ENCODE measurements around the gene PARP8. TPM values are rescaled to one million over a fixed set of nuclear protein-coding genes. Genes with fewer than 3 reads are reported as not detected.

The PARP8 gene
- total RNA-seq, 3 donors from 2014 or later: 24.3 to 41.7 (median 26.2) TPM

- intact Hi-C loops (cut with DNase I; ENCODE audit: low total_unique reads): no loop called here
- H3K4me1 ChIP-seq: no peaks in the 10 kb centered on the region
- H3K36me3 ChIP-seq: no peaks in the 10 kb centered on the region
- TF ChIP-seq POLR2AphosphoS5 (IDR thresholded peaks at IDR 0.05) (no peak), CTCF (IDR thresholded peaks at IDR 0.05) (no peak), POLR2A (IDR thresholded peaks at IDR 0.05) (no peak)
- no peak overlapping the region for H3K4me3 ChIP-seq
- no peaks in the 10 kb centered on the region for H3K27me3 ChIP-seq
- DNase-seq (ENCODE audit: low spot score in 2 of 2): no peak
- H3K9me3 ChIP-seq: no peaks in the 10 kb centered on the region
- H3K27ac ChIP-seq: no peak overlapping the region
Measured at GRCh38 chr5:50832657-50833284, 166.3 kb downstream of the PARP8 start.

- DNase-seq (ENCODE audit: low spot score in 2 of 2): no peak
- Histone ChIP-seq H3K4me3 (no peak overlapping the region), H3K27me3 (no peaks in the 10 kb centered on the region), H3K27ac (no peak overlapping the region), H3K36me3 (no peaks in the 10 kb centered on the region), H3K4me1 (no peaks in the 10 kb centered on the region), H3K9me3 (no peaks in the 10 kb centered on the region)
- intact Hi-C loops (cut with DNase I; ENCODE audit: low total_unique reads): no loop called here
- TF ChIP-seq POLR2AphosphoS5 (IDR thresholded peaks at IDR 0.05): no peak
- no peak for TF ChIP-seq POLR2A (IDR thresholded peaks at IDR 0.05)
- no peak for TF ChIP-seq CTCF (IDR thresholded peaks at IDR 0.05)
Measured at GRCh38 chr5:50836356-50836755, 169.9 kb downstream of the PARP8 start.

GRCh38 chr5:50839472-50839871 lies 173.0 kb downstream of the PARP8 start:
- intact Hi-C loops (cut with DNase I; ENCODE audit: low total_unique reads): no loop called here
- no peak for DNase-seq (ENCODE audit: low spot score in 2 of 2)
- Histone ChIP-seq H3K27me3 (no peaks in the 10 kb centered on the region), H3K27ac (no peak overlapping the region), H3K4me1 (no peaks in the 10 kb centered on the region), H3K4me3 (no peak overlapping the region), H3K9me3 (no peaks in the 10 kb centered on the region), H3K36me3 (no peaks in the 10 kb centered on the region)
- TF ChIP-seq POLR2A (IDR thresholded peaks at IDR 0.05) (no peak), POLR2AphosphoS5 (IDR thresholded peaks at IDR 0.05) (no peak), CTCF (IDR thresholded peaks at IDR 0.05) (no peak)

- no peaks in the 10 kb centered on the region for H3K36me3 ChIP-seq
- no peaks in the 10 kb centered on the region for H3K27me3 ChIP-seq
- H3K4me1 ChIP-seq: no peaks in the 10 kb centered on the region
- DNase-seq (ENCODE audit: low spot score in 2 of 2): no peak
- H3K9me3 ChIP-seq: no peaks in the 10 kb centered on the region
- H3K27ac ChIP-seq: no peak overlapping the region
- TF ChIP-seq POLR2A (IDR thresholded peaks at IDR 0.05): no peak
- intact Hi-C loops (cut with DNase I; ENCODE audit: low total_unique reads): no loop called here
- H3K4me3 ChIP-seq: no peak overlapping the region
Measured at GRCh38 chr5:50843091-50843490, 176.7 kb downstream of the PARP8 start.

GRCh38 chr5:50846261-50846660 lies 179.8 kb downstream of the PARP8 start:
- intact Hi-C loops (cut with DNase I; ENCODE audit: low total_unique reads): no loop called here
- no peak for TF ChIP-seq POLR2AphosphoS5 (IDR thresholded peaks at IDR 0.05)
- no peak for TF ChIP-seq CTCF (IDR thresholded peaks at IDR 0.05)
- no peak for TF ChIP-seq POLR2A (IDR thresholded peaks at IDR 0.05)
- H3K9me3 ChIP-seq: no peaks in the 10 kb centered on the region

GRCh38 chr5:50849554-50849953 lies 183.1 kb downstream of the PARP8 start:
- no peaks in the 10 kb centered on the region for H3K27me3 ChIP-seq
- no peak overlapping the region for H3K4me3 ChIP-seq
- no peak for TF ChIP-seq POLR2A (IDR thresholded peaks at IDR 0.05)
- TF ChIP-seq CTCF (IDR thresholded peaks at IDR 0.05): no peak
- TF ChIP-seq POLR2AphosphoS5 (IDR thresholded peaks at IDR 0.05): no peak
- no peaks in the 10 kb centered on the region for H3K9me3 ChIP-seq
- no peak for DNase-seq (ENCODE audit: low spot score in 2 of 2)
- H3K36me3 ChIP-seq: no peaks in the 10 kb centered on the region
- no peaks in the 10 kb centered on the region for H3K4me1 ChIP-seq
- no peak overlapping the region for H3K27ac ChIP-seq
- intact Hi-C loops (cut with DNase I; ENCODE audit: low total_unique reads): no loop called here

More at GRCh38 chr5:50846261-50846660, 179.8 kb downstream of the PARP8 start:
- Histone ChIP-seq H3K4me1 (no peaks in the 10 kb centered on the region), H3K27me3 (no peaks in the 10 kb centered on the region), H3K4me3 (no peak overlapping the region), H3K36me3 (no peaks in the 10 kb centered on the region), H3K27ac (no peak overlapping the region)
- no peak for DNase-seq (ENCODE audit: low spot score in 2 of 2)
